CD4-positive, alpha-beta T cell treated with Interleukin-6 for 4 hours (primary cell): ENCODE measurements around the gene JAG2.

ENCODE experiments used
- DNase-seq: peaks from one replicate; pipeline ENCODE4 v3.0.0-alpha.2; 2020; ENCODE audit warnings: mixed read lengths

JAG2 gene

GRCh38 chr14:105163040-105163742 lies 5.4 kb downstream of the JAG2 start:
- no peak for DNase-seq

- no peak for DNase-seq
Measured at GRCh38 chr14:105162669-105162979, 6.0 kb downstream of the JAG2 start.

DNA sequence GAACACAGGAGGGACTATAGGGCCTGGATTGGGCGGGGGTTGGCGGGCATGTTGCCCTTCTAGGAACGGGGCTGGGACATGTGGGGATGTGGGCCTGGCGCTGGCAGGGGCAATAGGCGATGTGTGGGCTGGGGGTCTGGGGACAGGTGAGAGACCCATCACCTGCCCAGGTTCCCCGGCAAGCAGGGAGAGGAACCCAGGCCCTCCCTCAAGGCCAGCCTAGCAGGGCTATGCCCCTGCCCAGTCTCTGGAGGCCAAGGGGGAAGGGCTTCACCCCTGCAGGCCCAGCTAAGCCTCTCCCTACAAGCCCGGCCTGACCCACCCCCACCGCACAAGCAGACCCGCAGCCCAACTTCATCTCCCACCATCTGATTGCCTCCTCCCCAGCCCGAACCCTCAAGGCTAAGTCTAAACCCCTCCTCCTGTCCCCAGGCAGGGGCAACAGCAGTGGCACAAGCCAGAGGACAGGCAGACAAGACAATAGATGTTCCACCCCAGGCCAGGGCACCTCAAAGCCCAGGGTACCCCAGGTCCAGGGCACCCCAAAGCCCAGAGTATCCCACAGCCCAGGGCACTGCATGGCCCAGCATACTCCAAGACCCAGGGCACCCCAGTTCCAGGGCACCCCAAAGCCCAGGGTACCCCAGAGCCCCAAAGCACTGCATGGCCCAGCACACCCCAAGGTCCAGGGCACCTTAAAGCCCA lies 6.5 kb downstream of the JAG2 start:
- DNase-seq, result no peak

GRCh38 chr14:105161309-105161708 lies 7.3 kb downstream of the JAG2 start:
- DNase-seq, result no peak

GRCh38 chr14:105160776-105161175 lies 7.8 kb downstream of the JAG2 start:
- DNase-seq, result no peak

- DNase-seq, result no peak
Measured at GRCh38 chr14:105159344-105159743, 9.2 kb downstream of the JAG2 start.

GRCh38 chr14:105158794-105159193 lies 9.8 kb downstream of the JAG2 start:
- DNase-seq, result no peak

GRCh38 chr14:105157872-105158271 lies 10.7 kb downstream of the JAG2 start:
- no peak for DNase-seq

GRCh38 chr14:105156414-105157375 lies 11.9 kb downstream of the JAG2 start:
- no peak for DNase-seq

DNA sequence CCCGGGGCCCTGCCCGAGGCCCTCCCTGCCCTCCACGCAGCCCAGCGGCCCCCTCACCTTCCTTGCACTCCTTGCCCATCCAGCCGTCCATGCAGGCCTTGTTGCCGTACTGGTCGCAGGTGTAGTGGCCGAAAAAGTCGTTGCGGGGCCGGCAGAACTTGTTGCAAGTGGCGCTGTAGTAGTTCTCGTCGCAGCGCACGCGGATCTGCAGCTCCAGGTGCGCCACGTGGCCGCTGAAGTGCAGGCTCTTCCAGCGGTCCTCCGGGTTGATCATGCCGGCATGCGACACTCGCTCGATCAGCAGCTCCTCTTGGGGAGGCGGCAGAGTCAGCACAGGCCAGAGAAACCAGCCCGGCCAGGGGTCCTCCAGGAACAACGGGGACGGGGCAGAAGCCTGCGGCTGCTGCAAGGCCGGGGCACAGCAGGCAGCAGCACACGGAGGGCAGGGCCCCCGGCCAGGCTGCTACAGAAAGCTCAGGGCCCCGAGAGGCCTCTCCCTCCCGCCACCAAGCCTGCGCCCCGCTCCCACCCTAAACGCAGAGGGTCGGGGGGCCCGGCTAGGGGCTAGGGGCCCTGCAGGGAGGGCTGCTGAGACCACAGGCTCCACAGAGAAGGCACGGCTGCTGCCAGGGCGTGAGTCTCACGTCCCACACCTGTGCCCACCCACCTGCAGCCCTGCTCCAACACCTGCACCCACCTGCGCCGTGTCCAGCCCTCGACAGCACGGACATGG lies 12.7 kb downstream of the JAG2 start:
- DNase-seq, result no peak

GRCh38 chr14:105155071-105155651 lies 13.4 kb downstream of the JAG2 start:
- no peak for DNase-seq

DNA sequence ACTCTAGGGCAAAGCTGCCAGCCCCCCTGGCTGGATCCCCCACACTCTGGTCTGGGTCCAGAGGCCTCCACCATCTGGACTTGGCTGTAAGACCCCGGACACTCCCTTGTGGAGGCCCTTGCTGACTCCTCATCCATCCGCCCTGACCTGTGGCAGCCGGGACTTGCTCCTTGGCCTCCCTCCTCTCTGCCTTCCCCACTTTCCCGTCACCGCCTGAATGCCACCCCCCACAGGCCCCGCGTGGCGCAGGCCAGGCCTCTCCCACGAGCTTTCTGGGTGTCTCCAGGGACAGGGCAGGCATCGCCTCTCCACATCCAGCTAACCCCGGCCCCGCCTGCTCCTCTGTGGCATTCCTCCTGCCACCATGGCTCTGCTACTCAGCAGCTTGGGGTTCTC lies 14.1 kb downstream of the JAG2 start:
- no peak for DNase-seq

DNA sequence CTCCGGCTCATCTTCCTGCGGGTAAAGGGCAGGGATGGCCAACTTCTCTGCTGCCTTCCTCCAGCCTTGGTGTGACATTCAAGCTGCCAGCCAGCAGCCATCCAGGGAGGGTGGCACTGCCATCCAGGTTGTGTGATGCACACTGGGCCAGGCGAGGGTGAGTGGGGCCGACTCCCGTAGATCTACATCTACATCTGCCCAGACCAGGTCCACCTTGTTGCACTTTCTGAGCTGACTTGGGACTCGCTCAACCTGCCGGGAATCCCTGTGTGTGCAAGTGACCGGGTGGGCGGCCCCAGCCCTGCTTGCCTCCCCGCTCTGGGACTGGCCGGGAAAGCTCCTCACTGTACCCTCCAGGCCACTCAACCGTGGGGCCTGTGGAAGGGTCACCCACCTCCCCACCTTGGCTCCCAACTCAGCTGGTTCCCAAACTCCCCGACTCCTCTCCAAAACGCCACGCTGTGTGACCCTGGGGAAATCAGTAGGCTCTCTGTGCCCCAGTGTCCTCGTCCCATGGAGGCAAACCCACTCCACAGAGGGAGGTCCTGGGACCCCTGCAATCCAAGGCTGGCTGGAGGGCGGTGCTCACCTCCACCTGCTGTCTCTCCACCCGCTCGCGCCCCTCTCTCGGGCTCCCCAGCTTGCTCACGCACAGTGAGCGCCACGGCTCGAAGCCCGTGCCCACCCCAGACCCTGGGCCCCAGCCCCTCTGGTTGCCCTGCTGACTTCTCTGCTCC lies 14.7 kb downstream of the JAG2 start:
- DNase-seq, result no peak

DNA sequence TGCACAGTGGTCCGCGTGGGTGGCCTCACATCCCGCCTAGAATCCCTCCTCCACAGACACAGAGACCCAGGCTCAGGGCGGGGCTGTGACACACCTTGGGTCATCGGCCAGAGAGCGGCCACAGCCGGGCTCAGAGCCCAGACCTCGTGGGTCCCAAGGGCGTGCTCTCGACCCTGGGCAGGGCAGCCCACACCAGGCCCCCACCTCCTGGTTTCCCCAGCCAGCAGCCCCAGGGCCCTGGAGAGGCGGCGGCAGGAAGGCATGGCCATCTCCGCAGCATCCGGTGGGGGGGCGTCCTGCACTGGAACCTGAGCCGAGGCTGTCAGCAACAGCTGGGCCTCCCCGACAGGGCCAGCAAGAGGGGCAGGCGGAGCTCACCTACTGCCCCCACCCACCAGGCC lies 15.2 kb downstream of the JAG2 start:
- no peak for DNase-seq

DNA sequence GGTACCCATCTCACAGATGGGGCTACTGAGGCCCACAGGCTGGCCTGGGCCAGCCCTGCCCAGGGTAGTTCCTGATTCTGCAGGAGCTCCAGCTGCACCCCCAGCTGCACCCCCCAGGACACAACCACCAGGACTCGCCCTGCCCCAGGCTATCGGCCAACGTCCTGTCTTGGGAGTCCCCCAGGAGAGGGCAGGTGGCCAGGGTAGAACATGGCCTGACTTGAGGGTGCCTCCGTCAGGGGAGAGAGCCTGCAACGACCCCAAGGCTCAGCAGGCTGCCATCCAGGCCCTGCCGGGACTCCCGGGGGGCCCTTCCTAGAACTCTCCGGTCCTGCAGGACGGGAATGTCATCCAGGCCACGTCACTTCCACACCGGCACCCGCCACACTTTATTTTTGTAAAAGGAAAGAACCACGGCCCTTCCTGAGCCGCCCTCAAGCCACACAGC lies 15.8 kb downstream of the JAG2 start:
- DNase-seq, result no peak

DNA sequence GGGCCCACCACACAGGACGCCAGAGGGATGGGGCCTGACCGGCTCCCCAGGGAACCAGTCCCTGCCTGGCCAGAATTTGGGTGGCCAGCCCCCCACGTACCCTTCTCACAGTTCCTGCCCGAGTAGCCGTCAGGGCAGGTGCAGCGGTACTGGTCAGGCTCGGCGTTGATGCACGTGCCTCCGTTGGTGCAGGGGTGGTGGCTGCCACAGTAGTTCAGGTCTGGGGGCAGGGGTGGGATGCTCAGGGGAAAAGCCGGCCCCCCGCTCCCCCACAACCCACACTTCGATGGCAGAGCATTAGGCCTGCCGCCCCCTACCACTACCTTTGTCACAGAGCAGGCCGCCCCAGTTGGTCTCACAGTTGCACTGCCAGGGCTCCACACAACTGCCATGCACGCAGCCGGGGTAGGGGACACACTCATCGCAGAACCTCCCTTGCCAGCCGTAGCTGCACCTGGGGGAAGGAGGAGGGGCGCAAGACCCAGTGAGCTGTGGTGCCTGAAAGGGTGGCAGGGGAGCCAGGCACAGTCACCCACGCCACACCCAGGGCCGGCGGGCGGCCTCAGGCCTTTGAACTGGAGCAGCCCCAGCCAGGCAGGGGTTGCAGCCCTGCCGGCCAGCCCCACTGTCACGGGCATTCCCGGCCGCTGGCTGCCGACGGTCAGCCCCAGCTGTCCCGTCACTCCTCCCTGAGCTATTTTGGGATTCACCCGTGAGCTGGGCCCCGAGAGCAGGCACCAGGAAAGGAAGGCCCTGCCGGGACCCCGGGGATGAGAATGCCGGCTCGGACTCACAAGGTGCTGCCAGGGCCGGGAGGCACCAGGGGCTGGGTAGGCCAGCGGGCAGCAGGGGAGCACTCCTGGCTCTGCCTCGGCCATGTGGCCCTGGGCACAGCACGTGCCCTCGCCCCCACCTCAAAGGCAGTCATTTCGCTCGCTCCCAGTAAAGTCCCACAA lies 16.5 kb downstream of the JAG2 start:
- no peak for DNase-seq

- no peak for DNase-seq
Measured at GRCh38 chr14:105151084-105151837, 17.3 kb downstream of the JAG2 start.

DNA sequence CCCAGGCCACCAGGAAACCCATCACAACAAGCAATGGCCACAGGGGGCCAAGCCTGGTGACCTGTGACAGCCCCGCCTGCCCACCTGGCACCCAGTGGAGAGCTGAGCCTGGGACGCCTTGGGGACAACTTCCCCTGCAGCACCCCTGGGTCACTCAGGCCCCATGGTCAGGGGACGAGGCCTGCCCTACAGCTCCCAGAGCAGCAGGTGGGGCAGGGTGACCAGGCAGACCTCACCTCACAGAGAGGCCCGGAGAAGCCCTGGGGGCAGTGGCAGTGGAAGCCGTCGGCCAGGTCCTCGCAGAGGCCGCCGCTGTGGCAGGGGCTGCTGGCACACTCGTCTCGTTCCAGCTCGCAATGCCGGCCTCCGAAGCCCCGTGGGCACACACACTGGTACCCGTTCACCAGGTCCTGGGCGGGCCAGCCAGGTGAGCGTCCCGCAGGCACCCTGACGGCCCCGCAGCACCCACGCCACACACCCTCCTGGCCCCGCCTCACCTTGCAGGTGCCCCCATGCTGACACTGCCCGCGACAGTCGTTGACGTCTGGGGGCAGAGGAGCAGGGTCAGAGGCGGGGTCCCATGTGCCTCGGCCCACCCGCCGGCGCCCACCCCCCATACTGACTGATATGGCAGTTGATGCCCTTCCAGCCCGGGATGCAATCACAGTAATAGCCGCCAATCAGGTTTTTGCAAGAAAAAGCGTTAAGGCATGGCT lies 18.1 kb downstream of the JAG2 start:
- DNase-seq, result no peak

DNA sequence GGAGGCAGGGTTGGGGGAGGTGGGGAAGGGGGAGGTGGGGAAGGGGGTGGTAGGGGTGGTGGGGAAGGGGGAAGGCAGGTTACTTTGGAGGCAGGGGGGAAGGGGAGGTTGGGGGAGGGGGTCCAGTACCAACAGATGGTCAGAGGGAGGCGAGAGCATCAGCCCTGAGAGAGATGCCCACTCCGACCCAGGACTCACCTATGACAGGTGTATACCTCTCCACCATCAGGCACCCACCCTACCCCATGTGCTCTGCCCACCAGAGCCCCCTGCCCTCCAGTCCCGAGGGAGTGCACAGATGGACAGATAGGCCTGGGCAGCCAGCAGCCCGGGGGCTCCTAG lies 18.6 kb downstream of the JAG2 start:
- DNase-seq, result no peak
